Adipocyte (in vitro differentiated cells): ENCODE results near the gene NRXN2.
"Not testable (repeated sequence)": the region's sequence is repeated elsewhere in the genome, so short reads cannot be mapped to it uniquely, and the experiment has no call there.

Experiments
- DNase-seq: peaks from one replicate; pipeline ENCODE4 v3.0.0-alpha.2; 2015; ENCODE audit warnings: low read depth
- H3K27me3 ChIP-seq: replicated peaks from 2 replicates; pipeline ENCODE4 v1.7.0; 2013; ENCODE audit warnings: mild to moderate bottlenecking, low read length, moderate library complexity; ENCODE audit not compliant: control insufficient read depth, insufficient read depth
- H3K36me3 ChIP-seq: 2 replicates; pipeline ENCODE4 v1.7.0; 2013; ENCODE audit warnings: low read length, mild to moderate bottlenecking, moderate library complexity; ENCODE audit not compliant: control insufficient read depth, insufficient read depth, severe bottlenecking
- H3K4me1 ChIP-seq: 2 replicates; pipeline ENCODE4 v1.7.0; 2013; ENCODE audit warnings: mild to moderate bottlenecking, low read length, moderate library complexity; ENCODE audit not compliant: control insufficient read depth, insufficient read depth
- H3K4me3 ChIP-seq: 2 replicates; pipeline ENCODE4 v1.7.0; 2013; ENCODE audit warnings: mild to moderate bottlenecking, low read length, moderate library complexity
- H3K9ac ChIP-seq: 2 replicates; pipeline ENCODE4 v1.7.0; 2013; ENCODE audit warnings: mild to moderate bottlenecking, low read length, moderate library complexity
- H3K9me3 ChIP-seq: 2 replicates; pipeline ENCODE4 v1.7.0; 2013; ENCODE audit warnings: mild to moderate bottlenecking, low read length, moderate library complexity; ENCODE audit not compliant: control insufficient read depth

The NRXN2 gene

GRCh38 chr11:64675450-64676260, 47.3 kb downstream of the NRXN2 start:
- no peaks in the 10 kb centered on the region for H3K9me3 ChIP-seq
- peak; percentile 21 for DNase-seq
- H3K9ac ChIP-seq: peak overlapping the region; percentile 34
- H3K27me3 ChIP-seq: peaks cover 17% of the 10 kb centered on the region
- peaks cover 11% of the 10 kb centered on the region for H3K4me1 ChIP-seq
- no peak overlapping the region for H3K4me3 ChIP-seq
- H3K36me3 ChIP-seq: no peaks in the 10 kb centered on the region

GRCh38 chr11:64674774-64675173, 48.2 kb downstream of the NRXN2 start:
- DNase-seq: no peak
- peaks cover 21% of the 10 kb centered on the region for H3K27me3 ChIP-seq
- H3K9ac ChIP-seq: no peak overlapping the region
- H3K4me1 ChIP-seq: peaks cover 11% of the 10 kb centered on the region
- no peaks in the 10 kb centered on the region for H3K9me3 ChIP-seq
- H3K4me3 ChIP-seq: no peak overlapping the region
- H3K36me3 ChIP-seq: no peaks in the 10 kb centered on the region

- Histone ChIP-seq H3K9ac (no peak overlapping the region), H3K27me3 (peaks cover 35% of the 10 kb centered on the region), H3K36me3 (no peaks in the 10 kb centered on the region), H3K9me3 (no peaks in the 10 kb centered on the region), H3K4me3 (no peak overlapping the region), H3K4me1 (peaks cover 11% of the 10 kb centered on the region)
- DNase-seq: no peak
Measured at GRCh38 chr11:64673279-64673678, 49.7 kb downstream of the NRXN2 start.

GRCh38 chr11:64672875-64673274, 50.1 kb downstream of the NRXN2 start:
- peaks cover 39% of the 10 kb centered on the region for H3K27me3 ChIP-seq
- H3K4me3 ChIP-seq: no peak overlapping the region
- no peak for DNase-seq
- H3K36me3 ChIP-seq: no peaks in the 10 kb centered on the region
- no peak overlapping the region for H3K9ac ChIP-seq
- H3K9me3 ChIP-seq: no peaks in the 10 kb centered on the region
- peaks cover 11% of the 10 kb centered on the region for H3K4me1 ChIP-seq

DNA sequence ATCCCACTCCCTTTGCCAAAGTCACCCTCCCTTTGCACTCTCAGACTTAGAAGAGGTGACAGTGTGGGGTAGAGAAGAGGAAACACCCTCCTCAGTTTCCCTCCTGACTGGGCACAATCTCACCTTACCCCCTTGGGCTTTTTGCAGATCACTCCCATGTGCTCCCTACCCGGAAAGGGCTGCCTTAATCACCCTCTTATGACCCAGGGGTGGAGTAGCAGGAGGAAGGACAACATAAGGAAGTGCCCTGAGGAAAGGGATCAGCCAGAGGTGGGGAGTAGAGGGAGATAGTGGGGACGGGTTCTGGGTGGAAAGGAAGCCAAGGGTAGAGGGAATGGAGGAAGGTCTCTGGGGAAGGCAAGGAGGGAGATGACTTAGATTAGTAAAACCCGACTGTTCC, 52.0 kb downstream of the NRXN2 start:
- Histone ChIP-seq H3K9ac (no peak overlapping the region), H3K4me1 (peaks cover 11% of the 10 kb centered on the region), H3K9me3 (no peaks in the 10 kb centered on the region), H3K36me3 (no peaks in the 10 kb centered on the region), H3K4me3 (no peak overlapping the region), H3K27me3 (peaks cover 41% of the 10 kb centered on the region)
- no peak for DNase-seq

DNA sequence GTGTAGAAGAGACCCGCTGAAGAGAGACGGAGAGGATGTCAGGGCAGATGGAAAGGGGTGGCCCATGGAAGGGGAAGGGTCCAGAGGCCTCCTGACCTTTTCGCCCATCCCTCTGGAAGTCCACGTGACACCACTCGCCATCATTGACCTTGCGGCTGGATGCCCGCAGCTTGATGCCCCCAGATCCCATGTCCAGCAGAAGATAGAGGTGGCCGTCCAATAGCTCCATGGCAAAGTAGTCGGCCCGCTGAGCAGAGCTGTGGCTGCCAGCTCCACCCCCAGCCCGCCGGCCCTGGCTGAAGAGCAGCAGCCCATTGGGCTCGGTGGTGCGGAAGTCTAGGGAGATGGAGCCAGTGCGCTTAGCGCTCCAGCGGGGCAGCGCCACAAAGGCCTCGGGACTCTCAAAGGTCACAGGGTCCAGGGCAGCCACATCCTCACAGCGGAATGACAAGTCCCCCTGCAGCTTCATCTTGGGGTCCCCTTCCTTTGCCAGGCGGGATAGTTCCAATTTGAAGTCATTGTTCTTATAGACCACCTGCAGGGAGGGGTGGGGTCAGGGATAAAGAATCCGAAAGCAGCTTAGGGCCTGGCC, 55.7 kb downstream of the NRXN2 start:
- Histone ChIP-seq H3K9me3 (no peaks in the 10 kb centered on the region), H3K4me3 (no peak overlapping the region), H3K4me1 (no peaks in the 10 kb centered on the region), H3K9ac (no peak overlapping the region), H3K27me3 (peaks cover 34% of the 10 kb centered on the region), H3K36me3 (no peaks in the 10 kb centered on the region)
- no peak for DNase-seq

- Histone ChIP-seq H3K9ac (no peak overlapping the region), H3K4me1 (peaks cover 14% of the 10 kb centered on the region), H3K9me3 (no peaks in the 10 kb centered on the region), H3K27me3 (peaks cover 24% of the 10 kb centered on the region), H3K36me3 (no peaks in the 10 kb centered on the region), H3K4me3 (no peak overlapping the region)
- DNase-seq: no peak
Measured at GRCh38 chr11:64665411-64665821, 57.6 kb downstream of the NRXN2 start.

DNA sequence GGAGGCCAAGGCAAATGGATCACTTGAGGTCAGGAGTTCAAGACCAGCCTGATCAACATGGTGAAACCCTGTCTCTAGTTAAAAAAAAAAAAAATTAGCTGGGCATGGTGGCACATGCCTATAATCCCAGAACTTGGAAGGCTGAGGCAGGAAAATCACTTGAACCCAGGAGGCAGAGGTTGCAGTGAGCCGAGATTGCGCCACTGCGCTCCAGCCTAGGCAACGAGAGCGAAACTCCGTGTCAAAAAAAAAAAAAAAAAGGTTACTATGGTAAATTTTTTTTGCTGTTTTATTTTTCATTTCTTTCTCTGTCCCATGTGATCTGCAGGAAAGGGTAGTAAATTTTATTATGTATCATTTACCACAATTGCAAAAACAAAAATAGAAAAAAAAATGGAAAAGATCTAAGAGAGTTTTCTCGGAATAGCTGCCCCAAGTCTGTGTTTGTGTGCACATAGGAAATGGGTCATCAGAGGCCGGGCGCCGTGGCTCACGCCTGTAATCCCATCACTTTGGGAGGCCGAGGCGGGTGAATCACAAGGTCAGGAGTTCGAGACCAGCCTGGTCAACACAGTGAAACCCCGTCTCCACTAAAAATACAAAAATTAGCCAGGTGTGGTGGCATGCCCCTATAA, 58.6 kb downstream of the NRXN2 start:
- H3K4me1 ChIP-seq: peaks cover 24% of the 10 kb centered on the region
- H3K36me3 ChIP-seq, DNase-seq, H3K4me3 ChIP-seq, H3K9me3 ChIP-seq, H3K9ac ChIP-seq: not testable (repeated sequence)
- H3K27me3 ChIP-seq: peaks cover 17% of the 10 kb centered on the region

DNA sequence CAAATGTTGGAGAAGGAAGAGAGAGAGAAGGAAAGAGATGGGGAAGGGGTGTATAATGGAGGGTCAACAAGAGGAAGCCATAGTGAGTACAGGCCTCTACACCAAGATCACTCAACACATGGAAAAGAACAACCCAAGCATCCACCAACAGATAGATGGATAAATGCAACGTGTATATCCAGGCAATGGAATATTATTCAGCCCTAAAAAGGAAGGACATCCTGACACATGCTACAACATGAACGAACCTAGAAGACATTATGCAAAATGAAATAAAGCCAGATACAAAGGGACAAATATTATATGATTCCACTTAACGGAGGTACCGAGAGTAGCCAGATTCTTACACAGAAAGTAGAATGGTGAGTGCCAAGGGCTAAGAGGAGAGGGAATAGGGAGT, 59.3 kb downstream of the NRXN2 start:
- DNase-seq: no peak
- H3K4me1 ChIP-seq: peaks cover 30% of the 10 kb centered on the region
- H3K27me3 ChIP-seq: peaks cover 10% of the 10 kb centered on the region
- H3K9me3 ChIP-seq: no peaks in the 10 kb centered on the region
- H3K9ac ChIP-seq: no peak overlapping the region
- no peak overlapping the region for H3K4me3 ChIP-seq
- H3K36me3 ChIP-seq: no peaks in the 10 kb centered on the region

- H3K36me3 ChIP-seq: no peaks in the 10 kb centered on the region
- peaks cover 33% of the 10 kb centered on the region for H3K4me1 ChIP-seq
- H3K4me3 ChIP-seq: peak overlapping the region; percentile 40
- H3K9me3 ChIP-seq: no peaks in the 10 kb centered on the region
- peak overlapping the region; percentile 69 for H3K9ac ChIP-seq
- no peaks in the 10 kb centered on the region for H3K27me3 ChIP-seq
- no peak for DNase-seq
Measured at GRCh38 chr11:64661614-64662013, 61.4 kb downstream of the NRXN2 start.

DNA sequence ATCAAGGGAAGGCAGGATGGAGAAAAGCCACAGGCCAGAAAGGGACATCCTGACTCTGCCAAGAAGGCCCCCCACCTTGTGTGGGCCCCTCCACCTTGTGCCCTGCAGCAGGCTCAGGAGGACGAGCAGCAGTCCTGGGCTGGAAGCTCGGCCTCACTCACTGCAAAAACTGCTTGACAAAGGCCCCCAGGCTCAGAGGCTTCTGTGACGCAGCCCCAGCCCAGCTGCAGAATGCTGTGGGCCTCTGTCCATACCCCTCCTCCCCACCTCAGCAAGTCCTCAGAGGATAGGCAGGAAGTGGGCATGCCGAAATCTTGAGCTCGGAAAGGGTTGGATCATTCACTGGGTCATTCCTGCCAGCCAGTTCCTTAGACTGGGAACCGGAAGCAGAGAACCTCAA, 61.9 kb downstream of the NRXN2 start:
- peaks cover 37% of the 10 kb centered on the region for H3K4me1 ChIP-seq
- H3K36me3 ChIP-seq: no peaks in the 10 kb centered on the region
- no peaks in the 10 kb centered on the region for H3K9me3 ChIP-seq
- no peaks in the 10 kb centered on the region for H3K27me3 ChIP-seq
- DNase-seq: peak; percentile 35
- peak overlapping the region; percentile 40 for H3K4me3 ChIP-seq
- peak overlapping the region; percentile 69 for H3K9ac ChIP-seq
